ENCODE results near the gene KIF5B. TPM values are rescaled to one million over a fixed set of nuclear protein-coding genes. Genes with fewer than 3 reads are reported as not detected.
"Not testable (repeated sequence)": the region's sequence is repeated elsewhere in the genome, so short reads cannot be mapped to it uniquely, and the experiment has no call there.

Gene KIF5B
- total RNA-seq, 1 experiment from 2014 or later = 70.5 TPM

- Histone ChIP-seq H3K18ac (ENCODE audit: insufficient read length, low read depth, low read length) (no peak overlapping the region), H3K23ac (ENCODE audit: insufficient read length, low read depth, low read length) (no peak overlapping the region), H2BK5ac (ENCODE audit: insufficient read length, low read length) (no peak overlapping the region), H3T11ph (ENCODE audit: low read length) (no peak overlapping the region), H3K4ac (ENCODE audit: low read depth, low read length) (no peak overlapping the region), H2AK5ac (ENCODE audit: insufficient read length, low read length) (no peak overlapping the region), H2BK120ac (ENCODE audit: low read depth, low read length, poor library complexity, severe bottlenecking) (no peak overlapping the region), H3K79me1 (ENCODE audit: insufficient read depth, low read depth, low read length, poor library complexity, severe bottlenecking) (no peaks in the 10 kb centered on the region), H2AFZ (ENCODE audit: low read length) (no peak overlapping the region), H2BK15ac (ENCODE audit: low read depth, low read length) (no peak overlapping the region), H2BK20ac (ENCODE audit: low read depth, low read length, poor library complexity, severe bottlenecking) (no peak overlapping the region), H4K8ac (replicated peaks; ENCODE audit: insufficient read length, low read depth, low read length) (no peak overlapping the region), H3K9ac (ENCODE audit: extremely low read depth, insufficient read length, low read length) (no peak overlapping the region), H3K4me1 (ENCODE audit: insufficient read depth, low read length) (no peaks in the 10 kb centered on the region), H3K79me2 (ENCODE audit: insufficient read depth, low read length) (no peaks in the 10 kb centered on the region), H3K9me3 (ENCODE audit: control insufficient read depth, low read depth, low read length) (no peaks in the 10 kb centered on the region), H3K27ac (ENCODE audit: insufficient read length, low read depth, low read length) (no peak overlapping the region), H4K5ac (ENCODE audit: insufficient read length, low read depth, low read length) (no peak overlapping the region), H3K4me2 (ENCODE audit: insufficient read depth, insufficient read length, low read length) (no peak overlapping the region), H4K91ac (ENCODE audit: insufficient read length, low read depth, low read length) (no peak overlapping the region), H4K20me1 (ENCODE audit: control insufficient read depth, insufficient read depth, insufficient read length) (no peaks in the 10 kb centered on the region), H3K14ac (ENCODE audit: insufficient read depth, low read length) (no peak overlapping the region), H3K23me2 (ENCODE audit: insufficient read length, low read depth, low read length, poor library complexity, severe bottlenecking) (no peaks in the 10 kb centered on the region), H3K27me3 (ENCODE audit: insufficient read depth, low read length) (no peaks in the 10 kb centered on the region), H2BK12ac (ENCODE audit: insufficient read length, low read depth, low read length) (no peak overlapping the region), H3K56ac (ENCODE audit: insufficient read length, low read depth, low read length) (no peak overlapping the region)
- peaks cover 2 to 7% (median 3%) of the 10 kb centered on the region in 3 experiments; a peak in 5 of 7 replicates for H3K36me3 Mint-ChIP-seq (ENCODE audit: insufficient read depth in 1 of 3, low read depth in 3 of 3)
- WGBS (ENCODE audit: extremely low coverage, insufficient read length, low lambda C conversion rate) = no CpG with 5 or more reads among the region's 3 CpGs
- H3K9me3 Mint-ChIP-seq = peaks cover 11 to 14% of the 10 kb centered on the region in 2 experiments
- no peak for DNase-seq
- peaks cover 3 to 6% of the 10 kb centered on the region in 2 experiments; a peak in 2 of 4 replicates for H3K4me1 Mint-ChIP-seq
- H3K27ac Mint-ChIP-seq = no peak overlapping the region
- no peak overlapping the region for H3K4me3 Mint-ChIP-seq
- peaks cover 2% of the 10 kb centered on the region for H3K27me3 Mint-ChIP-seq (ENCODE audit: low read depth)
- no peak for TF ChIP-seq CTCF (conservative IDR thresholded peaks at IDR 0.05)
These were observed 47.5 kb upstream of the KIF5B start for GRCh38 chr10:32103721-32104120.

GRCh38 chr10:32098566-32099259, 42.5 kb upstream of the KIF5B start:
- not testable (repeated sequence) for H2AK5ac ChIP-seq (ENCODE audit: insufficient read length, low read length); H3K4ac ChIP-seq (ENCODE audit: low read depth, low read length)
- H3K9me3 Mint-ChIP-seq = peaks cover 21 to 23% of the 10 kb centered on the region in 2 experiments

More at GRCh38 chr10:32098566-32099259, 42.5 kb upstream of the KIF5B start:
- not testable (repeated sequence) for H3K23ac ChIP-seq (ENCODE audit: insufficient read length, low read depth, low read length); H4K20me1 ChIP-seq (ENCODE audit: control insufficient read depth, insufficient read depth, insufficient read length); H3K27ac ChIP-seq (ENCODE audit: insufficient read length, low read depth, low read length); H2AFZ ChIP-seq (ENCODE audit: low read length); DNase-seq; H2BK120ac ChIP-seq (ENCODE audit: low read depth, low read length, poor library complexity, severe bottlenecking); H3K9ac ChIP-seq (ENCODE audit: extremely low read depth, insufficient read length, low read length); H3K4me2 ChIP-seq (ENCODE audit: insufficient read depth, insufficient read length, low read length); H3K18ac ChIP-seq (ENCODE audit: insufficient read length, low read depth, low read length); H4K91ac ChIP-seq (ENCODE audit: insufficient read length, low read depth, low read length); H3K4me1 Mint-ChIP-seq; H3K56ac ChIP-seq (ENCODE audit: insufficient read length, low read depth, low read length); H2BK20ac ChIP-seq (ENCODE audit: low read depth, low read length, poor library complexity, severe bottlenecking); H3K27me3 ChIP-seq (ENCODE audit: insufficient read depth, low read length); H3K9me3 ChIP-seq (ENCODE audit: control insufficient read depth, low read depth, low read length); H3T11ph ChIP-seq (ENCODE audit: low read length); H3K27me3 Mint-ChIP-seq (ENCODE audit: low read depth); H3K4me1 ChIP-seq (ENCODE audit: insufficient read depth, low read length); H3K23me2 ChIP-seq (ENCODE audit: insufficient read length, low read depth, low read length, poor library complexity, severe bottlenecking); H2BK15ac ChIP-seq (ENCODE audit: low read depth, low read length); H3K27ac Mint-ChIP-seq; H3K79me1 ChIP-seq (ENCODE audit: insufficient read depth, low read depth, low read length, poor library complexity, severe bottlenecking); H3K79me2 ChIP-seq (ENCODE audit: insufficient read depth, low read length); H2BK12ac ChIP-seq (ENCODE audit: insufficient read length, low read depth, low read length); H3K14ac ChIP-seq (ENCODE audit: insufficient read depth, low read length); H4K8ac ChIP-seq (replicated peaks; ENCODE audit: insufficient read length, low read depth, low read length); H3K4me3 Mint-ChIP-seq; H4K5ac ChIP-seq (ENCODE audit: insufficient read length, low read depth, low read length); H2BK5ac ChIP-seq (ENCODE audit: insufficient read length, low read length)
- H3K36me3 Mint-ChIP-seq (ENCODE audit: insufficient read depth in 1 of 3, low read depth in 3 of 3) = peaks cover 0 to 19% (median 4%) of the 10 kb centered on the region in 3 experiments; a peak in 5 of 7 replicates
- no CpG with 5 or more reads among the region's 4 CpGs for WGBS (ENCODE audit: extremely low coverage, insufficient read length, low lambda C conversion rate)

All from H9 (cell line).